ENCODE measurements around the gene RSPH10B. TPM values are rescaled to one million over a fixed set of nuclear protein-coding genes. Genes with fewer than 3 reads are reported as not detected.
"Not testable (repeated sequence)": the region's sequence is repeated elsewhere in the genome, so short reads cannot be mapped to it uniquely, and the experiment has no call there.

Gene RSPH10B
- not detected for total RNA-seq

- H3K4me1 Mint-ChIP-seq; DNase-seq; H3K27ac Mint-ChIP-seq; POLR2A ChIA-PET; H3K4me3 Mint-ChIP-seq; H3K9me3 Mint-ChIP-seq; CTCF ChIA-PET; H3K27me3 Mint-ChIP-seq; H3K36me3 Mint-ChIP-seq (ENCODE audit: low read depth): not testable (repeated sequence)
These were observed at the start of gene RSPH10B for GRCh38 chr7:5970347-5970911. TSS of gene RSPH10B (minus strand) at chr7:5970689. CDS start at chr7:5967116, 3,573 bp downstream.

GRCh38 chr7:6016653-6016966, 46.1 kb upstream of the RSPH10B start:
- ChIA-PET CTCF (no interaction called here), POLR2A (no interaction called here)
- no peak overlapping the region for H3K27ac Mint-ChIP-seq
- H3K9me3 Mint-ChIP-seq, result no peaks in the 10 kb centered on the region
- H3K27me3 Mint-ChIP-seq, result no peaks in the 10 kb centered on the region
- no peak overlapping the region for H3K4me3 Mint-ChIP-seq
- DNase-seq, result no peak
- peaks cover 18% of the 10 kb centered on the region for H3K4me1 Mint-ChIP-seq
- H3K36me3 Mint-ChIP-seq (ENCODE audit: low read depth), result peaks cover 47% of the 10 kb centered on the region

GRCh38 chr7:6015917-6016652, 45.6 kb upstream of the RSPH10B start:
- Mint-ChIP-seq H3K4me3 (no peak overlapping the region), H3K4me1 (peaks cover 23% of the 10 kb centered on the region), H3K9me3 (no peaks in the 10 kb centered on the region), H3K36me3 (ENCODE audit: low read depth) (peaks cover 46% of the 10 kb centered on the region), H3K27ac (peak overlapping the region; percentile 63), H3K27me3 (no peaks in the 10 kb centered on the region)
- no peak for DNase-seq
- CTCF ChIA-PET, result interaction anchor here (0.9 to 1.0 kb wide), 3 partner anchors 8 to 12 kb away, joined by 3 read pairs; no protein-coding TSS in a partner anchor
- POLR2A ChIA-PET, result interaction anchor here (1.0 kb wide), 1 partner anchor 10 kb away, joined by 3 read pairs; no protein-coding TSS in a partner anchor

GRCh38 chr7:6012355-6013104, 42.0 kb upstream of the RSPH10B start:
- ChIA-PET POLR2A (no interaction called here), CTCF (interaction anchor here (0.6 to 1.0 kb wide), 3 partner anchors 12 to 23 kb away, joined by 3 to 5 read pairs (median 3); no protein-coding TSS in a partner anchor)
- H3K27ac Mint-ChIP-seq, result no peak overlapping the region
- H3K36me3 Mint-ChIP-seq (ENCODE audit: low read depth), result peaks cover 29% of the 10 kb centered on the region
- peaks cover 33% of the 10 kb centered on the region for H3K4me1 Mint-ChIP-seq
- H3K9me3 Mint-ChIP-seq, result no peaks in the 10 kb centered on the region
- no peaks in the 10 kb centered on the region for H3K27me3 Mint-ChIP-seq
- H3K4me3 Mint-ChIP-seq, result no peak overlapping the region
- DNase-seq, result no peak

GRCh38 chr7:6011541-6011940, 41.1 kb upstream of the RSPH10B start:
- H3K9me3 Mint-ChIP-seq, result no peaks in the 10 kb centered on the region
- no peaks in the 10 kb centered on the region for H3K27me3 Mint-ChIP-seq
- H3K4me3 Mint-ChIP-seq, result no peak overlapping the region
- ChIA-PET POLR2A (no interaction called here), CTCF (interaction anchor here (1.0 kb wide), 2 partner anchors 21 to 22 kb away, joined by 3 to 5 read pairs; no protein-coding TSS in a partner anchor)
- no peak for DNase-seq
- H3K36me3 Mint-ChIP-seq (ENCODE audit: low read depth), result peaks cover 23% of the 10 kb centered on the region
- H3K4me1 Mint-ChIP-seq, result peaks cover 40% of the 10 kb centered on the region
- no peak overlapping the region for H3K27ac Mint-ChIP-seq

- H3K27me3 Mint-ChIP-seq, H3K9me3 Mint-ChIP-seq, DNase-seq, CTCF ChIA-PET, POLR2A ChIA-PET: not testable (repeated sequence)
- peak overlapping the region; percentile 87 for H3K4me3 Mint-ChIP-seq
- H3K36me3 Mint-ChIP-seq (ENCODE audit: low read depth), result peaks cover 15% of the 10 kb centered on the region
- peak overlapping the region; percentile 94 for H3K27ac Mint-ChIP-seq
- H3K4me1 Mint-ChIP-seq, result peaks cover 42% of the 10 kb centered on the region
These were observed 39.9 kb upstream of the RSPH10B start for GRCh38 chr7:6010370-6010769.

- no peaks in the 10 kb centered on the region for H3K27me3 Mint-ChIP-seq
- peak within 1 kb of the TSS; percentile 96 for H3K27ac Mint-ChIP-seq
- peaks cover 37% of the 10 kb centered on the region for H3K4me1 Mint-ChIP-seq
- ChIA-PET CTCF (interaction anchor here (0.9 to 2.0 kb wide), 4 partner anchors 12 to 290 kb away, joined by 3 to 8 read pairs (median 4); no protein-coding TSS in a partner anchor), POLR2A (no interaction called here)
- DNase-seq, result peak; percentile 99
- no peaks in the 10 kb centered on the region for H3K9me3 Mint-ChIP-seq
- peaks cover 12% of the 10 kb centered on the region for H3K36me3 Mint-ChIP-seq (ENCODE audit: low read depth)
- H3K4me3 Mint-ChIP-seq, result peak within 1 kb of the TSS; percentile 87
These were observed 38.5 kb upstream of the RSPH10B start, which contains the start of the genes AIMP2 and PMS2 for GRCh38 chr7:6008668-6009611. TSS of gene AIMP2 (plus strand) at chr7:6009272. CDS start at chr7:6009364, 92 bp downstream. TSS of gene PMS2 (minus strand) at chr7:6009049. CDS start at chr7:6009019, 30 bp downstream.

GRCh38 chr7:6007835-6008590, 37.5 kb upstream of the RSPH10B start:
- DNase-seq, H3K9me3 Mint-ChIP-seq, POLR2A ChIA-PET, H3K27me3 Mint-ChIP-seq: not testable (repeated sequence)
- Mint-ChIP-seq H3K4me3 (peak overlapping the region; percentile 87), H3K27ac (peak overlapping the region; percentile 54), H3K4me1 (peaks cover 35% of the 10 kb centered on the region), H3K36me3 (ENCODE audit: low read depth) (peaks cover 14% of the 10 kb centered on the region)
- CTCF ChIA-PET, result interaction anchor here (0.9 to 2.0 kb wide), 4 partner anchors 11 to 291 kb away, joined by 3 to 8 read pairs (median 4); no protein-coding TSS in a partner anchor

GRCh38 chr7:6007386-6007785, 36.9 kb upstream of the RSPH10B start:
- peaks cover 31% of the 10 kb centered on the region for H3K4me1 Mint-ChIP-seq
- peaks cover 12% of the 10 kb centered on the region for H3K36me3 Mint-ChIP-seq (ENCODE audit: low read depth)
- no peaks in the 10 kb centered on the region for H3K27me3 Mint-ChIP-seq
- peak overlapping the region; percentile 87 for H3K4me3 Mint-ChIP-seq
- ChIA-PET POLR2A (no interaction called here), CTCF (interaction anchor here (0.9 to 1.3 kb wide), 2 partner anchors 10 to 14 kb away, joined by 3 to 4 read pairs; no protein-coding TSS in a partner anchor)
- no peaks in the 10 kb centered on the region for H3K9me3 Mint-ChIP-seq
- no peak for DNase-seq
- H3K27ac Mint-ChIP-seq, result peak overlapping the region; percentile 38

GRCh38 chr7:5997210-5997808, 26.8 kb upstream of the RSPH10B start:
- POLR2A ChIA-PET, result no interaction called here
- peak; percentile 60 for DNase-seq
- Mint-ChIP-seq H3K9me3 (no peaks in the 10 kb centered on the region), H3K27me3 (no peaks in the 10 kb centered on the region), H3K27ac (peak overlapping the region; percentile 50), H3K36me3 (ENCODE audit: low read depth) (peaks cover 33% of the 10 kb centered on the region), H3K4me1 (no peaks in the 10 kb centered on the region), H3K4me3 (no peak overlapping the region)
- CTCF ChIA-PET, result interaction anchor here (0.6 to 1.3 kb wide), 13 partner anchors 9 to 342 kb away, joined by 3 to 5 read pairs (median 3); no protein-coding TSS in a partner anchor

- POLR2A ChIA-PET, result not testable (repeated sequence)
These were observed 16.6 kb upstream of the RSPH10B start for GRCh38 chr7:5987061-5987460.

More at GRCh38 chr7:5987061-5987460, 16.6 kb upstream of the RSPH10B start:
- H3K27me3 Mint-ChIP-seq, H3K4me3 Mint-ChIP-seq, CTCF ChIA-PET, DNase-seq, H3K27ac Mint-ChIP-seq, H3K4me1 Mint-ChIP-seq, H3K9me3 Mint-ChIP-seq: not testable (repeated sequence)
- peaks cover 21% of the 10 kb centered on the region for H3K36me3 Mint-ChIP-seq (ENCODE audit: low read depth)
